Measurements from ENCODE around the gene BATF3. TPM values are rescaled to one million over a fixed set of nuclear protein-coding genes. Genes with fewer than 3 reads are reported as not detected.

Gene BATF3
- total and polyA plus RNA-seq, 9 of the 15 experiments (the other 6 are each of a cell fraction or from before 2014, with no cell fraction given) = 0.40 to 3.8 (median 2.0) TPM

- no peak for TF ChIP-seq HINFP (tag; conservative IDR thresholded peaks at IDR 0.05; ENCODE audit: low read depth)
- no peak for TF ChIP-seq YBX1 (IDR thresholded peaks at IDR 0.05)
- no peak for TF ChIP-seq ZNF395 (CRISPR knock-in tag; IDR thresholded peaks at IDR 0.05)
- TF ChIP-seq RNF2 (IDR thresholded peaks at IDR 0.05) = peak; percentile 73; the same call in 1 of the 2 replicates
- TF ChIP-seq ZBTB34 (CRISPR knock-in tag; IDR thresholded peaks at IDR 0.05) = no peak
- peak in 2 of 3 experiments; percentile 76 to 85 for TF ChIP-seq YY1 (IDR thresholded peaks at IDR 0.05; ENCODE audit: borderline replicate concordance in 1 of 3, control insufficient read depth in 1 of 3, extremely low read depth in 1 of 3, insufficient read depth in 3 of 3, insufficient read length in 1 of 3, insufficient replicate concordance in 2 of 3, low read depth in 1 of 3, low read length in 2 of 3)
- peak; percentile 92 for TF ChIP-seq LCOR (CRISPR knock-in tag; IDR thresholded peaks at IDR 0.05)
- no peak for TF ChIP-seq FOSL1 (tag; conservative IDR thresholded peaks at IDR 0.05)
- no peak for TF ChIP-seq CAMTA2 (CRISPR knock-in tag; conservative IDR thresholded peaks at IDR 0.05)
- TF ChIP-seq KLF16 (IDR thresholded peaks at IDR 0.05) = 0 out of 2 replicates have a peak, but pooled peaks have one; percentile 6
- TF ChIP-seq NR1H2 (CRISPR knock-in tag; IDR thresholded peaks at IDR 0.05) = 0 out of 2 replicates have a peak, but pooled peaks have one; percentile 27
- peak; percentile 83 for TF ChIP-seq SAP30 (IDR thresholded peaks at IDR 0.05; ENCODE audit: borderline replicate concordance, insufficient read depth, low read depth, low read length, poor library complexity, severe bottlenecking)
- TF ChIP-seq ZNF253 (CRISPR knock-in tag; conservative IDR thresholded peaks at IDR 0.05) = no peak
- TF ChIP-seq MTF1 (CRISPR knock-in tag; IDR thresholded peaks at IDR 0.05; ENCODE audit: borderline replicate concordance) = no peak
- no peak for TF ChIP-seq MCM5 (IDR thresholded peaks at IDR 0.05; ENCODE audit: low read depth)
- no peak for TF ChIP-seq KLF6 (CRISPR knock-in tag; IDR thresholded peaks at IDR 0.05; ENCODE audit: borderline replicate concordance)
- TF ChIP-seq FOXK2 (conservative IDR thresholded peaks at IDR 0.05 in 1 of 2, IDR thresholded peaks at IDR 0.05 in 1 of 2; ENCODE audit: low read depth in 2 of 2) = no peak
- no peak for TF ChIP-seq ETV5 (CRISPR knock-in tag; IDR thresholded peaks at IDR 0.05; ENCODE audit: low read depth)
- 0 out of 2 replicates have a peak, but pooled peaks have one; percentile 24 for TF ChIP-seq ZNF24 (IDR thresholded peaks at IDR 0.05)
- no peak for TF ChIP-seq CREB3 (tag; conservative IDR thresholded peaks at IDR 0.05; ENCODE audit: low read depth)
- no peak for TF ChIP-seq ZNF354B (CRISPR knock-in tag; IDR thresholded peaks at IDR 0.05)
- no peak for TF ChIP-seq HEY1 (CRISPR knock-in tag; IDR thresholded peaks at IDR 0.05; ENCODE audit: borderline replicate concordance)
Measured at GRCh38 chr1:212699104-212699624, 476 bp downstream of the BATF3 start (continued).
